VCaP (cell line): Measurements from ENCODE around the gene KIFBP.
"Not testable (repeated sequence)": the region's sequence is repeated elsewhere in the genome, so short reads cannot be mapped to it uniquely, and the experiment has no call there.

Experiments used
- H3K27ac ChIP-seq: fragments of 450-650 bp; 2 replicates; pipeline ENCODE4 v1.5.1; 2017
- CTCF ChIP-seq: fragments of 450-650 bp; conservative IDR thresholded peaks from 2 replicates; pipeline ENCODE4 v1.5.1; 2017; ENCODE audit warnings: mild to moderate bottlenecking, moderate library complexity

KIFBP gene

GRCh38 chr10:68957284-68957615, 31.4 kb upstream of the KIFBP start:
- no peak for TF ChIP-seq CTCF
- H3K27ac ChIP-seq = peak overlapping the region; percentile 86

- H3K27ac ChIP-seq = peak overlapping the region; percentile 86
- no peak for TF ChIP-seq CTCF
Measured at GRCh38 chr10:68957654-68958053, 30.9 kb upstream of the KIFBP start.

- H3K27ac ChIP-seq = no peak overlapping the region
- TF ChIP-seq CTCF = no peak
Measured at GRCh38 chr10:68959695-68960527, 28.7 kb upstream of the KIFBP start.

- H3K27ac ChIP-seq = no peak overlapping the region
- no peak for TF ChIP-seq CTCF
Measured at GRCh38 chr10:68963151-68963550, 25.5 kb upstream of the KIFBP start.

GRCh38 chr10:68973975-68974374, 14.6 kb upstream of the KIFBP start:
- no peak overlapping the region for H3K27ac ChIP-seq
- no peak for TF ChIP-seq CTCF

GRCh38 chr10:68975936-68976473, 12.6 kb upstream of the KIFBP start:
- H3K27ac ChIP-seq = not testable (repeated sequence)

GRCh38 chr10:68979738-68980137, 8.9 kb upstream of the KIFBP start:
- not testable (repeated sequence) for H3K27ac ChIP-seq

GRCh38 chr10:68981074-68981473, 7.5 kb upstream of the KIFBP start:
- peak; percentile 62 for TF ChIP-seq CTCF
- H3K27ac ChIP-seq = no peak overlapping the region
